ENCODE data around the gene MEIS2.

MEIS2 gene

GRCh38 chr15:36884518-36884875 lies 215.9 kb downstream of the MEIS2 start:
- Histone ChIP-seq H3K4me3 (ENCODE audit: insufficient read depth, low read depth, low read length) (peak overlapping the region; percentile 35), H3K27ac (ENCODE audit: insufficient read depth, low read depth, low read length, poor library complexity, severe bottlenecking) (no peak overlapping the region), H3K36me3 (ENCODE audit: control insufficient read depth, insufficient read depth, low read length) (no peaks in the 10 kb centered on the region), H3K27me3 (ENCODE audit: control insufficient read depth, insufficient read depth, low read length, poor library complexity, severe bottlenecking) (peaks cover 99% of the 10 kb centered on the region), H3K4me1 (ENCODE audit: control insufficient read depth, insufficient read depth, low read length) (peaks cover 65% of the 10 kb centered on the region), H3K9me3 (ENCODE audit: control insufficient read depth, low read length) (no peaks in the 10 kb centered on the region)
- 18 to 21% methylated on average over 2 of the region's 3 CpGs for WGBS, 2 experiments

- H3K27me3 ChIP-seq (ENCODE audit: control insufficient read depth, insufficient read depth, low read length, poor library complexity, severe bottlenecking), result peaks cover 99% of the 10 kb centered on the region
- WGBS, 2 experiments, result 5 to 6% methylated on average over 27 of the region's 27 CpGs
Measured at GRCh38 chr15:36883713-36884517, 216.4 kb downstream of the MEIS2 start.

GRCh38 chr15:36882487-36883131 lies 217.7 kb downstream of the MEIS2 start:
- Histone ChIP-seq H3K4me1 (ENCODE audit: control insufficient read depth, insufficient read depth, low read length) (peaks cover 70% of the 10 kb centered on the region), H3K36me3 (ENCODE audit: control insufficient read depth, insufficient read depth, low read length) (no peaks in the 10 kb centered on the region), H3K27me3 (ENCODE audit: control insufficient read depth, insufficient read depth, low read length, poor library complexity, severe bottlenecking) (peaks cover 99% of the 10 kb centered on the region), H3K9me3 (ENCODE audit: control insufficient read depth, low read length) (no peaks in the 10 kb centered on the region), H3K27ac (ENCODE audit: insufficient read depth, low read depth, low read length, poor library complexity, severe bottlenecking) (no peak overlapping the region), H3K4me3 (ENCODE audit: insufficient read depth, low read depth, low read length) (peak overlapping the region; percentile 11)
- WGBS, 2 experiments, result 1 to 2% methylated on average over 27 of the region's 27 CpGs

More at GRCh38 chr15:36883713-36884517, 216.4 kb downstream of the MEIS2 start:
- H3K4me3 ChIP-seq (ENCODE audit: insufficient read depth, low read depth, low read length), result peak overlapping the region; percentile 35
- no peak overlapping the region for H3K27ac ChIP-seq (ENCODE audit: insufficient read depth, low read depth, low read length, poor library complexity, severe bottlenecking)
- H3K36me3 ChIP-seq (ENCODE audit: control insufficient read depth, insufficient read depth, low read length), result no peaks in the 10 kb centered on the region
- no peaks in the 10 kb centered on the region for H3K9me3 ChIP-seq (ENCODE audit: control insufficient read depth, low read length)
- peaks cover 63% of the 10 kb centered on the region for H3K4me1 ChIP-seq (ENCODE audit: control insufficient read depth, insufficient read depth, low read length)

GRCh38 chr15:36882056-36882455 lies 218.3 kb downstream of the MEIS2 start:
- 3 to 8% methylated on average over 4 of the region's 5 CpGs for WGBS, 2 experiments
- no peak overlapping the region for H3K4me3 ChIP-seq (ENCODE audit: insufficient read depth, low read depth, low read length)

GRCh38 chr15:36881516-36881915 lies 218.8 kb downstream of the MEIS2 start:
- Histone ChIP-seq H3K4me3 (ENCODE audit: insufficient read depth, low read depth, low read length) (no peak overlapping the region), H3K36me3 (ENCODE audit: control insufficient read depth, insufficient read depth, low read length) (no peaks in the 10 kb centered on the region), H3K27ac (ENCODE audit: insufficient read depth, low read depth, low read length, poor library complexity, severe bottlenecking) (no peak overlapping the region), H3K27me3 (ENCODE audit: control insufficient read depth, insufficient read depth, low read length, poor library complexity, severe bottlenecking) (peaks cover 96% of the 10 kb centered on the region), H3K4me1 (ENCODE audit: control insufficient read depth, insufficient read depth, low read length) (peaks cover 70% of the 10 kb centered on the region), H3K9me3 (ENCODE audit: control insufficient read depth, low read length) (no peaks in the 10 kb centered on the region)
- 8 to 17% methylated on average over 1 to 2 of the region's 2 CpGs for WGBS, 2 experiments

More at GRCh38 chr15:36882056-36882455, 218.3 kb downstream of the MEIS2 start:
- Histone ChIP-seq H3K9me3 (ENCODE audit: control insufficient read depth, low read length) (no peaks in the 10 kb centered on the region), H3K36me3 (ENCODE audit: control insufficient read depth, insufficient read depth, low read length) (no peaks in the 10 kb centered on the region), H3K27ac (ENCODE audit: insufficient read depth, low read depth, low read length, poor library complexity, severe bottlenecking) (no peak overlapping the region), H3K4me1 (ENCODE audit: control insufficient read depth, insufficient read depth, low read length) (peaks cover 70% of the 10 kb centered on the region), H3K27me3 (ENCODE audit: control insufficient read depth, insufficient read depth, low read length, poor library complexity, severe bottlenecking) (peaks cover 97% of the 10 kb centered on the region)

GRCh38 chr15:36880913-36881460 lies 219.4 kb downstream of the MEIS2 start:
- WGBS, 2 experiments, result 6 to 21% methylated on average over 4 to 6 of the region's 7 CpGs
- H3K4me1 ChIP-seq (ENCODE audit: control insufficient read depth, insufficient read depth, low read length), result peaks cover 66% of the 10 kb centered on the region
- H3K9me3 ChIP-seq (ENCODE audit: control insufficient read depth, low read length), result no peaks in the 10 kb centered on the region
- no peaks in the 10 kb centered on the region for H3K36me3 ChIP-seq (ENCODE audit: control insufficient read depth, insufficient read depth, low read length)
- H3K27me3 ChIP-seq (ENCODE audit: control insufficient read depth, insufficient read depth, low read length, poor library complexity, severe bottlenecking), result peaks cover 91% of the 10 kb centered on the region
- no peak overlapping the region for H3K27ac ChIP-seq (ENCODE audit: insufficient read depth, low read depth, low read length, poor library complexity, severe bottlenecking)
- peak overlapping the region; percentile 29 for H3K4me3 ChIP-seq (ENCODE audit: insufficient read depth, low read depth, low read length)

- Histone ChIP-seq H3K4me3 (ENCODE audit: insufficient read depth, low read depth, low read length) (peak overlapping the region; percentile 29), H3K9me3 (ENCODE audit: control insufficient read depth, low read length) (peaks cover 3% of the 10 kb centered on the region), H3K27me3 (ENCODE audit: control insufficient read depth, insufficient read depth, low read length, poor library complexity, severe bottlenecking) (peaks cover 85% of the 10 kb centered on the region), H3K27ac (ENCODE audit: insufficient read depth, low read depth, low read length, poor library complexity, severe bottlenecking) (no peak overlapping the region), H3K36me3 (ENCODE audit: control insufficient read depth, insufficient read depth, low read length) (no peaks in the 10 kb centered on the region), H3K4me1 (ENCODE audit: control insufficient read depth, insufficient read depth, low read length) (peaks cover 60% of the 10 kb centered on the region)
- 2 to 3% methylated on average over 52 of the region's 52 CpGs for WGBS, 2 experiments
Measured at GRCh38 chr15:36880224-36880912, 220.0 kb downstream of the MEIS2 start.

GRCh38 chr15:36879568-36880222 lies 220.7 kb downstream of the MEIS2 start:
- Histone ChIP-seq H3K36me3 (ENCODE audit: control insufficient read depth, insufficient read depth, low read length) (no peaks in the 10 kb centered on the region), H3K9me3 (ENCODE audit: control insufficient read depth, low read length) (peaks cover 3% of the 10 kb centered on the region), H3K27ac (ENCODE audit: insufficient read depth, low read depth, low read length, poor library complexity, severe bottlenecking) (no peak overlapping the region), H3K27me3 (ENCODE audit: control insufficient read depth, insufficient read depth, low read length, poor library complexity, severe bottlenecking) (peaks cover 78% of the 10 kb centered on the region), H3K4me1 (ENCODE audit: control insufficient read depth, insufficient read depth, low read length) (peaks cover 56% of the 10 kb centered on the region), H3K4me3 (ENCODE audit: insufficient read depth, low read depth, low read length) (peak overlapping the region; percentile 29)
- WGBS, 2 experiments, result 6 to 9% methylated on average over 25 of the region's 25 CpGs

- WGBS, 2 experiments, result 10 to 17% methylated on average over 12 of the region's 12 CpGs
- H3K36me3 ChIP-seq (ENCODE audit: control insufficient read depth, insufficient read depth, low read length), result no peaks in the 10 kb centered on the region
- H3K4me3 ChIP-seq (ENCODE audit: insufficient read depth, low read depth, low read length), result no peak overlapping the region
- H3K9me3 ChIP-seq (ENCODE audit: control insufficient read depth, low read length), result peaks cover 3% of the 10 kb centered on the region
- peaks cover 46% of the 10 kb centered on the region for H3K4me1 ChIP-seq (ENCODE audit: control insufficient read depth, insufficient read depth, low read length)
- peaks cover 69% of the 10 kb centered on the region for H3K27me3 ChIP-seq (ENCODE audit: control insufficient read depth, insufficient read depth, low read length, poor library complexity, severe bottlenecking)
- no peak overlapping the region for H3K27ac ChIP-seq (ENCODE audit: insufficient read depth, low read depth, low read length, poor library complexity, severe bottlenecking)
Measured at GRCh38 chr15:36878684-36879262, 221.6 kb downstream of the MEIS2 start.

Measured in ectodermal cell (in vitro differentiated cells).